T-helper 2 cell treated with Interferon-gamma antibody and Interleukin-4, amounts not matched to agents 5 μg/mL and 100 μg/mL, for 36 hours (primary cell): ENCODE results near the gene WASF1.
A peak's percentile ranks its signal among the peaks of the same experiment; 100 is the strongest.

Experiments used
- DNase-seq: peaks from one replicate; pipeline ENCODE4 v3.0.0; 2021; ENCODE audit warnings: low spot score
- H3K27ac Mint-ChIP-seq: one replicate; pipeline ENCODE4 v1.8.0; 2021; ENCODE audit warnings: mild to moderate bottlenecking, mixed read lengths
- H3K27me3 Mint-ChIP-seq: one replicate; pipeline ENCODE4 v1.8.0; 2021; ENCODE audit warnings: low read depth, mixed read lengths
- H3K36me3 Mint-ChIP-seq: one replicate; pipeline ENCODE4 v1.8.0; 2021; ENCODE audit warnings: low read depth, mixed read lengths
- H3K4me1 Mint-ChIP-seq: one replicate; pipeline ENCODE4 v1.8.0; 2021; ENCODE audit warnings: low read depth, mixed read lengths
- H3K4me3 Mint-ChIP-seq: one replicate; pipeline ENCODE4 v1.8.0; 2022; ENCODE audit warnings: mild to moderate bottlenecking, moderate library complexity, mixed read lengths
- H3K9me3 Mint-ChIP-seq: one replicate; pipeline ENCODE4 v1.8.0; 2021; ENCODE audit warnings: mixed read lengths

Gene WASF1

DNA sequence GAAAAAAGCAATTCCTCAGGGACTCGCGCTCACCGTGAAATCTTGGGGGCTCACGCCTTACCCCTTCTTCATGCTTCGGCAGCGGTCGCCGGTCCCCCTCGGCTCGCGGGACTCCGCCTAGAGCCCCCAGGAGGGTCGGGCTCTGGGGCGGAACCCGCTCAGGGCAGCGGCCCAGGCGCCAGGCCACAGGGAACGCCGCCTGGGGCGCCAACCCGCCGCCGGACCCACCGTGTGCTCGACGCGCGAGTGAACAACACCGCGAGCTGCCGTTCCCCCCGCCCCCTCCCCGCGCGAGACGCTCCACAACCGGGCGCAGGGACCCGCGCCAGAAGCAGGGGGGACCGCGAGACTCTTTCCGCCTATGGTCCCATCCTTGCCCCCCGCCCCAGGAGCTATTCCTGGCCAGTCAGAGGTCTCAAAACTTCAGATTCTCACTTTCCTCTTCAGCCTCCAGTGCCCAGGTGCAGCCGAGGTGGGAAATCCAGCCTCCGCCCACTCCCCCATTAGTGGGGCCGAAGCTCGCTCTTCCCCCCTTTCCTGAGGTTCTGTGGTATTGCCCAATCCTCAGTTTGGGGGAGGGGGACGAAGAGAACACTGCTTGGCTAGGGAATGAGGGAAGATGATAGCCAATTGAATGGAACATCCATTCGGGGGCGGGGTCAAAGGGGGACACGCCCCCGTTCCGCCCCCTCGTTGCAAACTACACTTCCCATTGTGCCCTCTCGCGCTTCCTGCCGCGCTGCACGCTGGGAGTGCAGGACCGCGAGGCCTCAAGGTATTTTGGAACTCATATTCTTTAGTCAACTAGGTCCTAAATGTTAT, at the start of gene WASF1:
Gene WASF1, minus strand, starts transcription at position 265 of the 822 bp plus-strand sequence. CDS start 52,069 bp downstream, outside the sequence.
- H3K4me3 Mint-ChIP-seq: peak within 1 kb of the TSS; percentile 74
- peaks cover 20% of the 10 kb centered on the region for H3K27me3 Mint-ChIP-seq
- peaks cover 10% of the 10 kb centered on the region for H3K4me1 Mint-ChIP-seq
- DNase-seq: peak; percentile 91
- H3K9me3 Mint-ChIP-seq: no peaks in the 10 kb centered on the region
- H3K27ac Mint-ChIP-seq: peak within 1 kb of the TSS; percentile 14
- no peaks in the 10 kb centered on the region for H3K36me3 Mint-ChIP-seq

DNA sequence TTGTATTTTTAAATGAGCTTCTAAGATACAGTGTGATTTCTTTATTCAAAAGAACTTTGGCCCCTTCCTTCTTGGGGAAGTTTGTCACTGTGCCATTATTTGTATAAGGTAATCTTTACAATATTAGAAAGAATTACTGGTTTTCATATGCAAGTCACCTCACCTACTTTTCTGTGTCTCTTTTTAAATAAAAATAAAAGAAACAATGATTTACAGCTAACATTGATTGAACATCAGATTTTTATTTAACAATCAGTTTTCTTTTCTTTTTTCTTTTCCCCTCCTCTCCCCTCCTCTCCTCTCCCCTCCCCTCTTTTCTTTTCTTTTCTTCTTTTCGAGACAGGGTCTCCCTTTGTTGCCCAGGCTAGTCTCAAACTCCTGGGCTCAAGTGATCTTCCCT, 46.8 kb upstream of the WASF1 start:
- Mint-ChIP-seq H3K9me3 (no peaks in the 10 kb centered on the region), H3K27me3 (no peaks in the 10 kb centered on the region), H3K4me1 (no peaks in the 10 kb centered on the region), H3K36me3 (peaks cover 28% of the 10 kb centered on the region), H3K27ac (no peak overlapping the region), H3K4me3 (no peak overlapping the region)
- DNase-seq: no peak

DNA sequence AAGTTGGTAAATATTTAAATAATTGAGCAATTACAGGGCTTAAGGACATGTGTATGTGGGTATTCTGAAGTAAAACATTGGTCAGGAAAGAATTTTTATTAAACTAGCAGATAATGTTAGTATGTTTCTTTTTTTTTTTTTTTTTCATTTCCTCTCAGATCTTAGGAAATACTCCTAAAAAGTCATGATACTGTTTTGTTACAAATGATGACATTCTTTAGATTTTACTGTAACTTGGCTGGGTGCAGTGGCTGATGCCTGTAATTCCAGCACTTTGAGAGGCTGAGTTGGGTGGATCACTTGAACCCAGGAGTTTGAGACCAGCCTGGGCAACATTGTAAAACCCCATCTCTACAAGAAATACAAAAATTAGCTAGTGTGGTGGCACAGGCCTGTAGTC, 42.3 kb upstream of the WASF1 start:
- H3K36me3 Mint-ChIP-seq: peaks cover 37% of the 10 kb centered on the region
- H3K27ac Mint-ChIP-seq: no peak overlapping the region
- H3K9me3 Mint-ChIP-seq: no peaks in the 10 kb centered on the region

DNA sequence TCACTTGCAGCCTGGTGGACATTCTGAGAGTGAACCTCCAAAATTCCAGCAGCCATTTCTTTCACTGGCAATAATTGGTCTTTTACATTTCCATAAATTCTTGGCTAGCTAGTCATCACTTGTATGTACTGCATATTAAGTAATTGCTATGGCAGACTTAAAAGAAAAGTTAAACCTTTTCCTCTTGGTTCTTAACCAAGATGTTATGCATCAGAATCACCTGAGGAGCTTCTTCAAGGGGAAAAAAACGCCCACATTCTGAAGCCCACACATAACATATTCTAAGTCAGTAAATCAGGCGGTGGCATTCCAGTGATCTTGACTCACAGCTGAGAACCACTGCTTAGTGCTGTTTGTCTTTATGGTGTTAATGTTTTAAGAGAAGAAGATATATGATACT, 37.8 kb upstream of the WASF1 start:
- DNase-seq: no peak
- Mint-ChIP-seq H3K36me3 (peaks cover 58% of the 10 kb centered on the region), H3K9me3 (no peaks in the 10 kb centered on the region), H3K27me3 (no peaks in the 10 kb centered on the region), H3K4me1 (no peaks in the 10 kb centered on the region), H3K27ac (no peak overlapping the region), H3K4me3 (no peak overlapping the region)

More for the DNA sequence above, 42.3 kb upstream of the WASF1 start:
- no peaks in the 10 kb centered on the region for H3K4me1 Mint-ChIP-seq
- H3K4me3 Mint-ChIP-seq: no peak overlapping the region
- H3K27me3 Mint-ChIP-seq: no peaks in the 10 kb centered on the region
- no peak for DNase-seq

DNA sequence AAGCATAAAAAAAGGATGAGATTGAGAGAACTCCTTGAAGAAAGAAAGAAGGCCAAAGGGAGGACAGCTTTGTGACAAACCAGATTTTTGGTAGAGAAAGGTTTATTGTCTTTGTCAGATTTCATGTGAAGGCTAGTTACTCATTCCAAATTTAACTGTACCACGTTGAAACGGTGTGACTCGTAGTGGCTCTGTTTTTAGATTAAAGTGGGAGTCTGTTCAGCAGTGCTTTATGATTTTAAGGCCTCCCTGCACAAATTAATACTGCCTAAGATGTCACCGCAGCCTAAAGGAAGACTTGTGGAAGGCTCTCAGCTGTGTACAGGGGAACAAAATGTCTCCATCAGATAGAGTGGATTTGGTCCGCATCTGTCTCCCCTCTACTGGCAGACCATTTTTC, 36.7 kb upstream of the WASF1 start:
- Mint-ChIP-seq H3K4me3 (no peak overlapping the region), H3K36me3 (peaks cover 56% of the 10 kb centered on the region), H3K27me3 (no peaks in the 10 kb centered on the region), H3K9me3 (no peaks in the 10 kb centered on the region), H3K4me1 (no peaks in the 10 kb centered on the region), H3K27ac (no peak overlapping the region)
- DNase-seq: no peak

DNA sequence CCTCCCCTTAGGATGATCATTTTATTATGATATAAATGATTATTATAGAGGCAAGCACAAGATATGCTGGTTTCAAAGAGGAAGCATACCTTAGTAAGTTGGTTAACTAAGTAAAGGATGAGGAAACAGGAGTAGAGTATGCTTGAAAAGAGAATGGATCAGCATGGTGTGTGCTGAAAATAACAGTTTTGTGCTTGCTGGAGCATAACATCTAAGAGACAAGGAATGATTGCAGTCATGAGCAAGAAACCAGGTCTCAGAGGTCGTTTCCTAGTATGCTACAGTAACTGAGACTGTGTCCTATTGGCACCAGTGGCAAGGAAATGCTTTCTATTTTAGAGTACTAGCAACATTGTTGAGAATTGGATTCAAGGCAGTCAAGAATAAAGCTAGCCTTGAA, 34.9 kb upstream of the WASF1 start:
- Mint-ChIP-seq H3K27ac (no peak overlapping the region), H3K27me3 (no peaks in the 10 kb centered on the region), H3K4me3 (no peak overlapping the region), H3K4me1 (no peaks in the 10 kb centered on the region), H3K9me3 (no peaks in the 10 kb centered on the region), H3K36me3 (peaks cover 49% of the 10 kb centered on the region)
- DNase-seq: no peak

DNA sequence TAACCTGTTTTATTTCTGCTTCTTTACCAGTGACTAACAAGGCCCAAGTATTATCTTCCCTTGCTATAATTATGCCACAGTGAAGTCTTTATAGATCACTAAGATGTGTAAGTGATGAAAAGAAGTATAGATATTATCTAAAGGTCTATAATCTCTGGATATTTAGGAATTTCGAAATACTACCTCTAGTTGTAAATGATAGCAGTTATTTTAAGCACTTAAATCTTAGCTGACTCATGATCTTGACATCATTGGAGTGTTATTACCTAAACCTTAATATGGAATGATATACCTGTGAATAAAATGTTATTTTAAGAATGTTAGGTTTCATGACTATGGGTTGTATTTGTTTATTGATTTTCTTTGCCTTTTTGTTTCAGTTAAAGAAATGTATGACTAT, 32.3 kb upstream of the WASF1 start:
- no peaks in the 10 kb centered on the region for H3K4me1 Mint-ChIP-seq
- peaks cover 48% of the 10 kb centered on the region for H3K36me3 Mint-ChIP-seq

DNA sequence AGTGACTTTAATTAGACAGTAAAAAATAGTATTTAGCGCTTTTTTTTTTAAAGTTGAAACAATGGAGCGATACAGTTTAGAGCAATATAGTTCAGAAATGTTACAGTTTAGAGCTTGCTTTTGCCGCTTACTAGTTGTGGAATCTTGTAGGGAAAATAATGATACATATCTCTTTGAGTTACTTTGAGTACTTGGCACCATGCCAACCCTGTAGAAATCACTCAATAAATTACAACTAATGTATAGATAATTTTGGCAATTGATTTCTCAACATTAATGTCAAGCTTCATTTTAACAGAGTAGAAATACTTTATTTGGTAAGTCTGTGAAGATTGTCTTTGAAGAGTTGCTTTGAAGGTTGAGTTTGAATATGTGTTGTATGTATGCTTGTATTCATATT, 28.2 kb upstream of the WASF1 start:
- peaks cover 22% of the 10 kb centered on the region for H3K36me3 Mint-ChIP-seq
- H3K9me3 Mint-ChIP-seq: no peaks in the 10 kb centered on the region
- H3K4me1 Mint-ChIP-seq: peaks cover 1% of the 10 kb centered on the region
- no peaks in the 10 kb centered on the region for H3K27me3 Mint-ChIP-seq
- no peak for DNase-seq
- H3K4me3 Mint-ChIP-seq: no peak overlapping the region
- H3K27ac Mint-ChIP-seq: no peak overlapping the region

More for the DNA sequence above, 32.3 kb upstream of the WASF1 start:
- H3K27me3 Mint-ChIP-seq: no peaks in the 10 kb centered on the region
- no peak for DNase-seq
- no peak overlapping the region for H3K27ac Mint-ChIP-seq
- no peaks in the 10 kb centered on the region for H3K9me3 Mint-ChIP-seq
- H3K4me3 Mint-ChIP-seq: no peak overlapping the region

DNA sequence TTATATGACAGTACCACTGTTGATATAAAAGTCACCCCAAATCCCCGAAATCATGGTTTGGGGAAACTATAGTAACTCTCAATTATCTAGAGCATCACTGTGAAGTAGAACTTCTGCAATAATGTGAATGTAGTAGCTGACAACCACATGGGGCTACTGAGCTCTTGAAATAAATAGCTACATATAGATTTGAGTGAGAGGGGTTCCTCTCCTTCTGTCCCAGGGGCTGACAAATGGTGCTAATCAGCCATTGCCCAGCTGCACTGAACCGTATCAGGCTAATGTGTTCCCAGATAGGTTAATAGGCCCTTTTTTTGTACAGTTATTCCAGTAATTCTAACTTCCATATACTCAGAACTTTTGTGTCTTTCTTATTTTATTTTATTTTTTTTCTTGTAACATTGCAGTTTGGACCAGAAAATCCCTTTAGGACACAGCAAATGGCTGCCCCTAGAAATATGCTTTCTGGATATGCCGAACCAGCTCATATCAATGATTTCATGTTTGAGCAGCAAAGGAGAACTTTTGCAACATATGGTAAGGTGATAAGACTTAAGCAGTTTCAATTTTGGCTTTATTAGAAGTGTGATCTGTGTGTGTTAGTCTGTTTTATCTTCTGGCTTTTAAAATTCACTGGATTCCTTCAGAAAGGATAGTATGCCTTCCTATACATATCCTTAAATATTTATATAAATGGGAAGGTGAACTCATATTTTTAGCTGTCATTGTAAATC, 21.8 kb upstream of the WASF1 start:
- H3K27ac Mint-ChIP-seq: no peak overlapping the region
- H3K4me3 Mint-ChIP-seq: no peak overlapping the region
- H3K4me1 Mint-ChIP-seq: peaks cover 1% of the 10 kb centered on the region
- H3K27me3 Mint-ChIP-seq: no peaks in the 10 kb centered on the region
- H3K9me3 Mint-ChIP-seq: no peaks in the 10 kb centered on the region
- no peak for DNase-seq
- H3K36me3 Mint-ChIP-seq: peaks cover 6% of the 10 kb centered on the region

DNA sequence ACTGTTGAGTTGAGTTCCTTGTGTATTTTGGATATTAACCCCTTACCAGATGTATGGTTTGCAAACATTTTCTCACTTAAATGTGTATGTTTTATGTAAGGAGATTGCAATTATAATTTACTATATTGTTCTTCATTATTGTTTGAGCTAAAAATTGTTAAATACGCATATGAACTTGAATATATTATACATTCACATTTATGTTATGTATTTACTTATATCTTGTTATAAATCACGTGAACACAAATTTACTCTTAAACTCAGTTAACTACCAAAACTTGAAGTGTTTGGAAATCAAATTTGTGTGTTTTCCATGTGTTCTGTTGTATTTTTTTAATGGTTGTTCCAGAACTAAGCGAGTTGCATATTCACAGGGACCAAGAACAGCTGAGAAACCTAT, 19.1 kb upstream of the WASF1 start:
- no peaks in the 10 kb centered on the region for H3K27me3 Mint-ChIP-seq
- no peak overlapping the region for H3K27ac Mint-ChIP-seq
- H3K4me1 Mint-ChIP-seq: no peaks in the 10 kb centered on the region
- no peak for DNase-seq
- no peak overlapping the region for H3K4me3 Mint-ChIP-seq
- no peaks in the 10 kb centered on the region for H3K9me3 Mint-ChIP-seq
- peaks cover 14% of the 10 kb centered on the region for H3K36me3 Mint-ChIP-seq

DNA sequence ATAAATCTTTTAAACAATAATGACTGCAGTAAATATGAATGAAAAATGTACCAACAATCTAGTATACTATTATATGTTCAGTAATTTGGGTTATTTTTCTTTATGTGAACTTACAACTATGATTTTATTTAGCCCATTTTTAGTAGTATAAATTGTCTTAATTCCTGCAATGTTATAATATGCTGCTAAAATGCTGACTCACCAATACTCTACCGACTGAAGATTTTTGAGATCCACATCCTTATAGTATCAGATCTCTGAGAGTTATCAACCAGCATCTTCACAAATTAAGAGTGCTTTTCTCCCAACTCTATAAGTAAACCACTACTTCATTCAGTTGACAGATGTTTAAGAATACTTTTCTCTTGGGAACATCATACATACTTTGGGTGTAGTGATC, 17.4 kb upstream of the WASF1 start:
- H3K27me3 Mint-ChIP-seq: no peaks in the 10 kb centered on the region
- peaks cover 16% of the 10 kb centered on the region for H3K36me3 Mint-ChIP-seq
- no peak for DNase-seq
- no peak overlapping the region for H3K4me3 Mint-ChIP-seq
- no peaks in the 10 kb centered on the region for H3K4me1 Mint-ChIP-seq
- H3K27ac Mint-ChIP-seq: no peak overlapping the region
- no peaks in the 10 kb centered on the region for H3K9me3 Mint-ChIP-seq

DNA sequence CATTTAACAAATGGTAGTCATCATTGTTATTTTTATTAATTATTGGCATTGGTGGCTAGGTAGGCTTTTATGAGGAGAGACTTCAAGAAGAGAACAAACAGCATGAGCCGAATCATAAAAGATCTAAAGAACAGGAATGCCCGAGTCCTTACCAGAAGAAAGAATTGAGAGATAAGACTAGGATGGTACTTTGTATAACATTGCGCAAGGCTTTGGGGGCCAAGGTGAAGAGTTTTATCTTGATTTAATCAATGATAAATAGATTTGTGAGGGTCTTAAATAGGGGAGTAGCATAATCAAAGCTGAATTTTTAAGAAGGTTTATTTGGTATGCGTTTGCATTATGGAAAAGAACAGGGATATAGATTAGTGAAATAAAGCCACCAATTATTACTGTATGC, 16.2 kb upstream of the WASF1 start:
- Mint-ChIP-seq H3K4me1 (no peaks in the 10 kb centered on the region), H3K4me3 (no peak overlapping the region), H3K9me3 (no peaks in the 10 kb centered on the region), H3K36me3 (peaks cover 16% of the 10 kb centered on the region), H3K27me3 (no peaks in the 10 kb centered on the region), H3K27ac (no peak overlapping the region)
- no peak for DNase-seq

DNA sequence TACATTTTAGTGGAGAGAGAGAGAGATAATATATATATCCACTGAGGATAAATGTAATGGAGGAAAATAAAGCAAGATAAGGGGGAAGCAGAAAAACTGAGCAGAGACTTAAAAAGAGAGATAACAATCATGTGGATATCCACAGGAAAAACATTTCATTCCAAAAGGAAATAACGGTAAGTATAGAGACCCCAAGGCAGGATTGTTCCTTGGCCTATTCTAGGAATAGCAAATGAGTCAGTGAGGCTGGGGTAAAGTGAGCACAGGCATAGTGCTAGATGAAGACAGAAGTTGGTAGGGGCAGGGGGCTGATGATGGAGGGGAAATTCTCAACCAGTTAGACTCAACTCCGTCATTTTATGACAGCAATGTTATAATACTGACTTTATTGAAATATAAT, 12.0 kb upstream of the WASF1 start:
- peaks cover 14% of the 10 kb centered on the region for H3K36me3 Mint-ChIP-seq
- no peak overlapping the region for H3K4me3 Mint-ChIP-seq
- peaks cover 2% of the 10 kb centered on the region for H3K4me1 Mint-ChIP-seq
- H3K27ac Mint-ChIP-seq: no peak overlapping the region
- no peaks in the 10 kb centered on the region for H3K9me3 Mint-ChIP-seq
- no peaks in the 10 kb centered on the region for H3K27me3 Mint-ChIP-seq
- no peak for DNase-seq

DNA sequence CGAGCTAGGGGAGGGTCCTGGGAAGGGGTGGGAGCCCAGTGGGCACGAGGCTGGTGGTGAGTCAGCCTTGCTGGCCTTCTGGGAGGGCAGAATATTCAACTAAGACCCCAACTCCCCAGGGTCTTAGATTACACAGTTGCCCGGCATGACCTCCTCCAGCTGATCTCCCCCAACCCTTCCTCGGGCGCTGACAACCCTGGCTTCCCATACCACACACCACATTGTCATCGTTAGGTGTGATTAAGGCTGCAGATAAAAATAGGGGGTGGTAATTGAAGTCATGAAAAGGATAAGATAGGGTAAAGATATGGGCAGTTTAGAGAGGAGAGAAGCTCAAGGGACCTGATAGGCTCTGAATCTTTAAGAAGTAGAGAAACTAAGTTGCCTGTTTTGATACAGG, 11.3 kb upstream of the WASF1 start:
- H3K4me3 Mint-ChIP-seq: no peak overlapping the region

More for the DNA sequence above, 11.3 kb upstream of the WASF1 start:
- no peaks in the 10 kb centered on the region for H3K27me3 Mint-ChIP-seq
- DNase-seq: no peak
- H3K27ac Mint-ChIP-seq: no peak overlapping the region
- no peaks in the 10 kb centered on the region for H3K9me3 Mint-ChIP-seq
- peaks cover 16% of the 10 kb centered on the region for H3K36me3 Mint-ChIP-seq
- peaks cover 6% of the 10 kb centered on the region for H3K4me1 Mint-ChIP-seq
